ENCODE data around the gene RNF2. TPM values are rescaled to one million over a fixed set of nuclear protein-coding genes. Genes with fewer than 3 reads are reported as not detected.

Gene RNF2
- polyA plus RNA-seq, 3 donors = 49.5 to 57.3 (median 53.9) TPM

DNA sequence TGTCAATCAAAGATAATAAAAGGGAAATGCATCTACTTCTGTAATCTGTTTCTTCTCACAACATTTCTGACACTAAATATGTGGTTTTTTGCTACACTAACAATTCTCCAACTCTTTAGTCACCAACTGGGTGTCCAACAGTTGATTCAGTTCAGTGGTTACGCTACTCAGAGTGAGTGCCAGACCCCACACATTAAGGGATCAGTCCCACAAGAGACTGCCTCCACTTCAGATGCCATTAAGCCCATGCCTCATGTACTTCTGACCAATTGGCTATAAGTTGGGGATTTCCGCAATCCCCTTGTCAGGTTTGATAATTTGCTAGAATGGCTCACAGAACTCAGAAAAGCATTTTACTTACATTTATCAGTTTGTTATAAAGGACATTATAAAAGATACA lies 28.4 kb downstream of the RNF2 start:
- no peak for DNase-seq (ENCODE audit: extremely low read depth in 1 of 11, low read depth in 9 of 11, low spot score in 4 of 11)

DNA sequence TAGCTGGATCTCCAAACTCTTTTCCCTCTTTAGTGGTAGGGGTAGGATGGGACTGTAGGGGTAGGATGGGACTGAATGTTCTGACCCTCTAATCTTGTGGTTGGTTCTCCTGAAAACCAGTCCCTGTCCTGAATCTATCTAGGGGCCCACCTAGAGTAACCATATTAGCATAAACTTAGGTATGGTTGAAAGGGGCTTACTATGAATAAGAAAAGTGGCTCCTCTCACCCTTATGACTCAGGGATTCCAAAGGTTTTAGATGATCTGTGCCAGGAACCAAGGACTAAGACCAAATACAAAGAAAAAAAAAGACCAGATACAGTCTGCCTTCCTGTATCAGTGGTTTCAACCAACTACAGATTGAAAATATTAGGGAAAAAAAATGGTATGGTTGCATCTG lies 28.9 kb downstream of the RNF2 start:
- DNase-seq (ENCODE audit: extremely low read depth in 1 of 11, low read depth in 9 of 11, low spot score in 4 of 11) = no peak

DNA sequence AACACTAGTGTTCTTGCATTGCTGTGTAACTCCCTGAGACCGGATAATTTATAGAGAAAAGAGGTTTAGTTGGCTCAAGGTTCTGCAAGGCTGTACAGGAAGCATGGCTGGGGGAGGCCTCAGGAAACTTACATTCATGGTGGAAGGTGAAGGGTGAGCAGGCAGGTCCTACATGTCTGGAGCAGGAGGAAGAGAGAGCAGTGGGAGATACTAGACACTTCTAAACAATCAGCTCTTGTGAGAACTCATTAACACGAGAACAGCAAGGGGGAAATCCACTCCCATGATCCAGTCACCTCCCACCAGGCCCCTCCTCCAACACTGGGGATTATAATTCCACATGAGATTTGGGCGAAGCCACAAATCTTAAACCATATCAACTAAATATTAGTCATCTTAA lies 30.1 kb downstream of the RNF2 start:
- no peak for DNase-seq (ENCODE audit: extremely low read depth in 1 of 11, low read depth in 9 of 11, low spot score in 4 of 11)

DNA sequence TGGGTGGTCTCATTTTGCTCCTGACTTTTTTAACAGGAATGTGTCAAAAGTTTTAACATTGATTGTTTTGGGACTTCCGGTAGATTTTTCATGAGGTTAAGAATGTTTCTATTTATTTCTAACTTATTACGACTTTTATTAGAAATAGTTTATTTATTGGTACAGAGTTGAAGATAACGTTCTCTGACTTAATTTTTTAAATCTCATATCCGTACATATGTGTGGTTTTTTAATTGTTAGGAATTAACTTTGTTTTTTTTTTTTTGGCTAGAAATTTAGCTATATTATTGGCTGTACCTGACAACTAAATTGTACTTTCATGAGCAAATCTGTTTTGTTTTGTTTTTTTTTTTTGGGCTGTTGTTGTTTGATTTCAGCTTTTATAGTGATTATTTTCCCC lies 32.0 kb downstream of the RNF2 start:
- DNase-seq (ENCODE audit: extremely low read depth in 1 of 11, low read depth in 9 of 11, low spot score in 4 of 11) = no peak

DNA sequence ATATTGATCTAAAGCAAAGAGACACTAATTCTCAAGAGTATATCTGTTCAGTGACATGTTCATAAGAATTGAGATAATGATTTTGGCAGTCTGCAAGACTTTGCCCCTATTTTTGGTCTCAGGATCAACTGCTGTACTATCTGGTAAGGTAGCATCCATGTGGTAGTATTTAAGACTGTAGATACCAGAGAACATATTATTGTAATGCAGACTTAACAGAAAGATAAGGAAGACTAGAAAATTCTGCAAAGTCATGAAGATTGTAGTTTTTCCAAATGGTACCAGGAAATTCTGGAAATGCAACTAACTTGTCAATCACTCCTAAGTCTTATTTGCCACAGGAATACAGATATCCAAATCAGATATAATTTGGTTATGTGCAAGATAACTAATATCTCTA lies 35.1 kb downstream of the RNF2 start:
- no peak for DNase-seq (ENCODE audit: extremely low read depth in 1 of 11, low read depth in 9 of 11, low spot score in 4 of 11)

DNA sequence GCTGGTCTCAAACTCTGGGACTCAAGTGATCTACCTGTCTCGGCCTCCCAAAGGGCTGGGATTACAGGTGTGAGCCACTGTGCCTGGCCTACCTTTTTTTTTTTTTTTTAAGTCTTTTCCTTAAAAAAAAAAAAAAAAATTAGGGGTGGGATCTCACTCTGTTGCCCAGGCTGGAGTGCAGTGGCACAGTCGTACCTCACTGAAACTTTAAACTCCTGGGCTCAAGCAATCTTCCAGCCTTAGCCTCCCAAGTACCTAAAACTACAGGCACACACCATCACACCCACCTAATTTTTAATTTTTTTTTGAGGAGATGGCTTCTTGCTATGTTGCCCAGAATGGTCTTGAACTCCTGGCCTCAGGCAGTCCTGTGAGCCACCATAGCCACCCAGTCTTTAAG lies 38.5 kb downstream of the RNF2 start:
- DNase-seq (ENCODE audit: extremely low read depth in 1 of 11, low read depth in 9 of 11, low spot score in 4 of 11) = no peak

DNA sequence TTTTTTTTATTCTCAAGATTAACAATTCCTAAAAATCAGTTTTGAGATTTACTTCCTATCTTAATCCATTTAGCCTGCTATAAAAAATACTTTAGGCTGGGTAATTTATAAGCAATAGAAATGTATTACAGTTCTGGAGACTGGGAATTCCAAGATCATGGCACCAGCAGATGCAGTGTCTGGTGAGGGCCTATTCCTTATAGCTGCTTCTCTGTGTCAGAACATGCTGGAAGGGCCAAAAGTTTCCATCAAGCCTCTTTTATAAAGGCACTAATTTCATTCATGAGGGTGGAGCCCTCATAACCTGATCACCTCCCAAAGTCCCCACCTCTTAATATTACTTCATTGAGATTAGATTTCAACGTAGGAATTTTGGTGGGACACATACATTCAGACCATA lies 41.7 kb downstream of the RNF2 start:
- DNase-seq (ENCODE audit: extremely low read depth in 1 of 11, low read depth in 9 of 11, low spot score in 4 of 11) = no peak

DNA sequence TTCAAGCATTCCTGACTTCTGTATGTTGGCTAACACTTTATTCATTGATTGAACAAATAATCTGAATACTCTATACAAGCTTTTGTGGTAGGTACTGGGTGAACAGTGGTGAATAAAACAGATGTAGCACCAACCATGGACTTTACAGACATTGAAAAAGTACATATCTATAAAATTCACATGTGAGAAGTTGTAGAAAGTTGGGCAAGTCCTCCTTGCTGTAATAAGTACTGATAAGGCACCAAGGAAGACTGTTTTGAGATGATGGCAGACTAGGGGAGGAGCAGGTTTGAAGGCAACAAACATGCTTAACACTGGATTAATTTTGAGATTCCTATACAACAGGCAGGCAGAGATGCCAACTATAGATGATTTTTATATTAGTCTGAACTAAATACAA lies 42.4 kb downstream of the RNF2 start:
- no peak for DNase-seq (ENCODE audit: extremely low read depth in 1 of 11, low read depth in 9 of 11, low spot score in 4 of 11)

DNA sequence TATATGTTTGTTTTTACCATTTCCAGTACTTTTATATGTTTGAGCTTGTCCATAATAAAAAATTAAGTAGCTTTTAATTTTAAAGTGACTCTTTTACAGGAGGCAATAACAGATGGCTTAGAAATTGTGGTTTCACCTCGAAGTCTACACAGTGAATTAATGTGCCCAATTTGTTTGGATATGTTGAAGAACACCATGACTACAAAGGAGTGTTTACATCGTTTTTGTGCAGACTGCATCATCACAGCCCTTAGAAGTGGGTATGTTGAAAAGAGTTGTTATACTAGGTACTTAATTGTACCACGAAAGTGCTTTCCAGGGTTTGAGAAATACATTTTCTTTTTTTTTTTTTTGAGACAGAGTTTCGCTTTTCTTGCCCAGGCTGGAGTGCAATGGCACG lies 46.1 kb downstream of the RNF2 start:
- no peak for DNase-seq (ENCODE audit: extremely low read depth in 1 of 11, low read depth in 9 of 11, low spot score in 4 of 11)

DNA sequence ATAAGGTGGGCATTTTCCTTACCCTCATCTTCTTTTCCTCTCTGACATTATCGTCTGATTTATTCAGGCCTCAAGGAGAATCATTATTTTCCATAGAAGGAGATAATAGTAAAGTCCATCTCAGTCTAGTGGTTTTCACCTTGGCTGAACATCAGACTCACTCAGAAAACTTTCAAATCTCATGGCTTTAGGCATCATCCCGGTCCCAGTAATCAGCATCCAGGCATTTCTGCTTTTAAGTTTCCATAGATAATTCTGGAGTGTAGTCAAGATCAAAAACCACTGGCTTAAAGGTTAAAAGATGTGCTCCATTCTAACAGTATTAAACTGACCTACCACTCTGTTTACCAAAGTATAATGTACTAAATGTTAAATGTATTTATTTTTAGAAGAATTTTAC lies 49.4 kb downstream of the RNF2 start:
- no peak for DNase-seq (ENCODE audit: extremely low read depth in 1 of 11, low read depth in 9 of 11, low spot score in 4 of 11)

DNA sequence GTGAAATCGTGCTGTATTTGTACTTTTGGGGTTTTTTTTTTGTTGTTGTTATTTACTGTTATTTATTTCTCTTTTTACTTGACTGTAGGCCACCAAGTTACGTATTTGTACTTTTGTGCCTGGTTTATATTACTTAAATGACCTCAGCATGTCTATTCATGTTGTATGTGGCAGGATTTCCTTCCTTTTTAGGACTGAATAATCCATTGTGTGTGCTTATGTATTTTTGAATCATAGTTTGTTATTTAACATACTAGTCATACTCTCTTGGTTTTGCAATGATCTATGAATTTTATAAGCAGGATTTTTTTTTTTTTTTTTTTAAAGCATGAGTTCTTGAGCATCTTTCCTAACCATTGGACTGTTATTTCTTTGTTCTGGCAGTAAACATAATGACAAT lies 51.2 kb downstream of the RNF2 start:
- DNase-seq (ENCODE audit: extremely low read depth in 1 of 11, low read depth in 9 of 11, low spot score in 4 of 11) = no peak

DNA sequence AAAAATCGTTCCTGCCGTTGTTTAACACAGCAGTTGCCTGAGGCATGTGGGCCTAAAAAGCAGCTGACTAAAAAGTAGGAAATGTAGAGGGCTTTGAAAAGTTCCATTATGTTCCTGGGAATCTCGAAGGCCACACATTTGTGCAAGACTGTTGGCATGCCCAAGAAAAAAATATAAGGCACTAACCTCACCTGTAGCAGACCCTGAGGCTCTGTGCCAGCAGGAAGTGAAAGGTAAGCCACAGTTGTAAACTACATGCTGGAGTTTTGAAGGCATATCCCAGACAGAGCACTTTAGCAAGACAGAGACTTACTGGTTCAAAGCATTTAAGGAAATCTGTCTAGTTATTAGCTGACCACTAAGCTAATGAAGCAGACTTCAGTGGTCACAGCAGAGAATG lies 58.7 kb downstream of the RNF2 start:
- no peak for DNase-seq (ENCODE audit: extremely low read depth in 1 of 11, low read depth in 9 of 11, low spot score in 4 of 11)

DNA sequence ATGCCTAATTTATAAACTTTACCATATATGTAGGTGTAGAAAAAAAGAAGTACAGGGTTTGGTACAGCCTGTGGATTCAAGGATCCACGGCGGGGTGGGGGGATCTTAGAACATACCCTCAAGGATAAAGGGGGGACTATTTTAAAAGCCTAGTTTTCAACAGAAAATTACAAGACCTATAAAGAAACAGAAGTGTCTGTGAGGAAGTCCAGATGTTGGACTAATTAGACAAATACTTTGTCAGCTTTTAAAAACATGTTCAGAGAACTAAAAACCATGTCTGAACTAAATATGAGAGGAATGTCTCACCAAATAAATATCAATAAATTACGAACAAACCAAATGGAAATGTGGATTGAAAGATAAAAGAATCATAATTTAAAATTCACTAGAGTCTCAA lies 59.8 kb downstream of the RNF2 start:
- DNase-seq (ENCODE audit: extremely low read depth in 1 of 11, low read depth in 9 of 11, low spot score in 4 of 11) = no peak

DNA sequence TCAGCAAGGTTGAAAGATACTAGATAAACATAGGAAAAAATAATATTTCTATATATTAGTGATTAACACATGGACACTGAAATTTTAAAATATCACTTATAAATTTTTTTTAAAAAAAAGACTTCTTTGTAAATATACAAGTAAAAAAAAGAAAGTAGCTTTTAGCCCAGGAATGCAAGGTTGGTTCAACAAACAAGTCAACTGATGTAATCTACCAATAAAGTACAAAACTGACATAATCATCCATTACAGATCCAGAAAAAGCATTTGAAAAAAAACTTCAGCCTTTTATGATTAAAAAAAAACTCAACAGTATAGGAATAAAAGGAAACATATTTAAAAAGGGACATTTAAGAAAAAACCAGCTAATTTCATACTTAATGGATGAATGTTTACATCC lies 63.0 kb downstream of the RNF2 start:
- DNase-seq (ENCODE audit: extremely low read depth in 1 of 11, low read depth in 9 of 11, low spot score in 4 of 11) = no peak

DNA sequence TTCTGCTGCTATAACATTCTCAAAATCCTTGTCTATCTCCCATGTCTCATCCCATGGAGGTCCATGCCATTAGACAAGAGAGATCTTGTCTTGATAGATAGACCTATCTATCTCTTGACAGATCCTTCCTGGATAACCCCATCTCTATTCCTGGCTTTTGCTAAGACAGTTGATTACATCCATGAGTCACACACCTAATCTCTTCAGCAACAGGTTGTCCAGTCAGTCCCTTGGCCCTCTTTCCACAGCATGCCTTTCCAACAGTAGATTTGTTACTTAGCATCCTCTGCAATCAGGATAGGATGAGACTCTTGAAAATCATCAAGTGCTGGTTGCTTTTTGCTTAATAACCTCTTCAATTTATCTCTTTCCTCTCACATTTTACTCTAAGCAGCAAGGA lies 64.8 kb downstream of the RNF2 start:
- DNase-seq (ENCODE audit: extremely low read depth in 1 of 11, low read depth in 9 of 11, low spot score in 4 of 11) = no peak

DNA sequence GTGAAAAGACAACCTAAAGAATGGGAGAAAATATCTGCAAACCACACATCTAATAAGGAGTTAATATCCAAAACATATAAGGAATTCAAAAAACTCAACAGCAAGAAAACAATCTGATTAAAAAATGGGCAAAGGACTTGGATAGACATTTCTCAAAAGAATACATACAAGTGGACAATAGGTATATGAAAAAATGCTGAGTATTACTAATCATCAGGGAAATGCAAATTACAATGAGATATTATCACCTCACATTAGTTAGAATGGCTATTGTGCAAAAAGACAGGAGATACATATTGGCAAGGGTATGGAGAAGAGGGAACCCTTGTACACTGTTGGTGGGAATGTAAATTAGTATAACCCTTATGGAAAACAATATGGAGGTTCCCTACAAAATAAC lies 66.5 kb downstream of the RNF2 start:
- DNase-seq (ENCODE audit: extremely low read depth in 1 of 11, low read depth in 9 of 11, low spot score in 4 of 11) = no peak

DNA sequence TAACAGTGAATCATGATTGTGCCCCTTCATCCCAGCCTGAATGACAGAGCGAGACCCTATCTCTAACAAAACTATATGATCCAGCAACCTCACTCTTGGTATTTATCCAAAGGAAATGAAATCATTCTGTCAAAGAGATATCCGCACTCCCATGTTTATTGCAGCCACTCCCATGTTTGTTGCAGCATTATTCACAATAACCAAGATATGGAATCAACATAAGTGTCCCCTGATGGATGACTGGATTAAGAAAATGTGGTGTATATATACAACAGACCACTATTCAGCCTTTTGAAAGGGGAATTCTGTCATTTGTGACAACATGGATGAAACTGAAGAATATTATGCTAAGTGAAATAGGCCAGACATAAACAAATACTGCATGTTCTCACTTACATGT lies 67.0 kb downstream of the RNF2 start:
- no peak for DNase-seq (ENCODE audit: extremely low read depth in 1 of 11, low read depth in 9 of 11, low spot score in 4 of 11)

DNA sequence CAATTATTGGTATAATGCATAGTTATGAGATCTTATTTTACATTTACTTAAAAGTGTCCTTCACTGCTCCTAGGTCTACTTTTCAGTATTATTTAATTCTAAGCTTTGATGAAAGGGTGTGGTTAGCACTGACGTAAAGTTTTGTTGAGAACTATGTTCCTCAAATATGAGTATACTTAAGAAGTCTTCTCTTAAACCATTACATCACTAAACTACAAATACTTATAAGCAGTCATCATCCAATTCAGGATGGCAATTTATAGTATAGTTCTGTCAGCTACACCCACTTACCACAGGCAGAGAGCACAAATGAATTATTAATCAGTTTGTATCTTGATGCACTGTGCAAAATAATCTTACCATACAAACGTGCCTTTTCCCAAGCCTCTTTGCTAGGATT lies 84.3 kb downstream of the RNF2 start:
- DNase-seq (ENCODE audit: extremely low read depth in 1 of 11, low read depth in 9 of 11, low spot score in 4 of 11) = no peak

DNA sequence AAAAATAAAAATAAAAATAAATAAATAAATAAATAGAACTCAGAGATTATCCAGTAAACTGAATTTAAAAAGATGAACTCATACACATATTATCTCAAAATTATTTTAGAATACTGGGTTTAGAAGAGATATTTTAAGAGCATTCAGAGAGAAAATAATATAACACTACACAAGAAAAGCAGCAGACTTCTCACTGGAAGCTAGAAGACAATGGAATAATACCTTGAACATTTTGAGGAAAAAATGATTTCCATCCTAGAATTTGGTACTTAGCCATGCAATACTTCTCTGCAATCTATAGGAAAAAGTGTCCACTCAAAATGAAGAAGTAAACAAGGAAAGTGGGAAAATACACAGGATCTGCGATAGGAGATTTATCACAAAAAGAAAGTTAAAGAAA lies 87.2 kb downstream of the RNF2 start:
- no peak for DNase-seq (ENCODE audit: extremely low read depth in 1 of 11, low read depth in 9 of 11, low spot score in 4 of 11)

DNA sequence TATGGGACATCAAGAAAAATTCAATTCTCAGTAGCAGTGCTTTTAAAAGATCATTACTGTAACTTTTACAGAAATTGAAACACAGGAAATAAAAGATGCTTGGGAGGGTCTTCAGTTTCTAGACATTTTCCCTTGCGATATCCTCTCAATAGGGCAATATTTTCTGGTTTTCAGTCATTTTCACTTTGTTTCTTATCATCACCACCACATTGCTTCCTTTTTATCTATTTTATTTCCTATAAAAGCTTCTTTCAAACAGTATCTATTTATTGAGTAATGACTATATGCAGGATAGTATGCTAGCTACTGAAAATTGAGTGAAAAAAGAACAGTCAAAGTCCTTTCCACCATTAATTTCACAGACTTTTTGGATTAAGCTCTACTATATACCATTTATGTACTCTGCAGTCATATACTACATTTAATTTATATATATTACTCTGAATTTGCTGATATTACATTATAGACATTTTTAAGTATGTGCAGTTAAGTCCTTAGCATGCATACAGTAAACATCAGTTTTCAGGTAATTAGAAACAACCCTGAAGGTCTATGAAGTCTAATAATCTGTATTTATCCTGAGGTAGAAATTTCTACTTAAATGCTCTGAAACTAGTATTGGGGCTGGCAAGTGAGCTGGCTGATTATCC lies 92.7 kb downstream of the RNF2 start:
- DNase-seq (ENCODE audit: extremely low read depth in 1 of 11, low read depth in 9 of 11, low spot score in 4 of 11) = no peak

DNA sequence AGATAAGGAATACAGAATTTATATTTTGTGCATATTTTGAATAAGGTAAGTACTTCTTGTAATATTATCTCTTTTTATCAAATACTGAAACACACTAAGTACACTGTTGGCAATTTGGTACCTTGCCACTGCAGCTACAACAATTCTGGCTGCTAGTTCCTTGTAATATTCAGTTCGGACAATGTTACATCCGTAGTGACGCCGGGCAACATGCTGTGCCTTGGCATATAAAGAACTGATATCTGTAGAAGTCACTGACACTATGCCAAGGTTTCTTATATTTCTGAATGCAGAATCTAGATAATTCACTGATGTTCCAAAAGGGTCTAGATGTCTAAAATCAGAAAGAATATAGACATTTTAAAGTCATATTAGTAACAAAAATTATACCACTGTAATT lies 93.9 kb downstream of the RNF2 start:
- DNase-seq (ENCODE audit: extremely low read depth in 1 of 11, low read depth in 9 of 11, low spot score in 4 of 11) = no peak

DNA sequence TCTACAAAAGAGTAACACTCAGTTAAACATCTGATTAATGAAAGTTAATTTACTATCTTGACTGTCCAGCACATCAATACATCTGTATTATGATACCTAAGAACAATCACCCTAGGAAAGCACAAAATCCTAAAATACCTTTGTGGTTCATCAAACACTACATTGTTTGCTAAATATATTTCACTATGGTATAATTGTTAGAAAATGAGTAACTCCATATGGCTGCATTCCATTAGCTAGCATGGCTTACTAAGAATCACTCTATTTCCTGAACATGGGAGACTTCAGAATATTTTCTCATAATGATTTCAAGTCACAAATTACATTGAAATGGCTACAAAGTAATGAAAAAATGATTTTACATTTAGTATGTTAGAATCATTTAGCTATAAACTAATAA lies 98.9 kb downstream of the RNF2 start:
- no peak for DNase-seq (ENCODE audit: extremely low read depth in 1 of 11, low read depth in 9 of 11, low spot score in 4 of 11)

Measured in renal cortex interstitium (tissue), 11 donors.